Parathyroid adenoma (tissue), 2 donors: ENCODE measurements around the gene CRNN.

Source experiments
- H2AFZ ChIP-seq: fragments of 300-600 bp; sonication (generic); one replicate; pipeline ENCODE4 v1.7.0; 2017; ENCODE audit warnings: antibody characterized with exemption, mild to moderate bottlenecking
- H3K27ac ChIP-seq: fragments of 300-600 bp; sonication (generic); one replicate; pipeline ENCODE4 v1.7.0; 2017
- H3K27me3 ChIP-seq: fragments of 300-600 bp; sonication (generic); one replicate; pipeline ENCODE4 v1.7.0; 2017; ENCODE audit warnings: low read length; ENCODE audit not compliant: control insufficient read depth, insufficient read depth
- H3K36me3 ChIP-seq: fragments of 300-600 bp; sonication (generic); one replicate; pipeline ENCODE4 v1.7.0; 2017; ENCODE audit warnings: low read length; ENCODE audit not compliant: control insufficient read depth, insufficient read depth
- H3K4me1 ChIP-seq: fragments of 300-600 bp; sonication (generic); one replicate; pipeline ENCODE4 v1.7.0; 2017; ENCODE audit warnings: control low read depth
- H3K4me2 ChIP-seq: fragments of 300-600 bp; sonication (generic); one replicate; pipeline ENCODE4 v1.7.0; 2017; ENCODE audit warnings: low read length
- H3K4me3 ChIP-seq: fragments of 300-600 bp; sonication (generic); one replicate; pipeline ENCODE4 v1.7.0; 2017; ENCODE audit warnings: low read depth, low read length
- H3K79me2 ChIP-seq: fragments of 300-600 bp; sonication (generic); one replicate; pipeline ENCODE4 v1.7.0; 2017; ENCODE audit warnings: control low read depth
- H3K9ac ChIP-seq: fragments of 300-600 bp; sonication (generic); one replicate; pipeline ENCODE4 v1.7.0; 2017; ENCODE audit warnings: mild to moderate bottlenecking
- H3K9me3 ChIP-seq: fragments of 300-600 bp; sonication (generic); one replicate; pipeline ENCODE4 v1.7.0; 2017; ENCODE audit warnings: low read length; ENCODE audit not compliant: control insufficient read depth
- TF ChIP-seq, protein P1 (sequence below): fragments of 300-600 bp; sonication (generic); IDR thresholded peaks from one replicate; pipeline ENCODE4 v1.7.0; 2017; ENCODE audit warnings: antibody characterized with exemption, mild to moderate bottlenecking
- donor health status: primary hyperparathyroidism.

CRNN gene

DNA sequence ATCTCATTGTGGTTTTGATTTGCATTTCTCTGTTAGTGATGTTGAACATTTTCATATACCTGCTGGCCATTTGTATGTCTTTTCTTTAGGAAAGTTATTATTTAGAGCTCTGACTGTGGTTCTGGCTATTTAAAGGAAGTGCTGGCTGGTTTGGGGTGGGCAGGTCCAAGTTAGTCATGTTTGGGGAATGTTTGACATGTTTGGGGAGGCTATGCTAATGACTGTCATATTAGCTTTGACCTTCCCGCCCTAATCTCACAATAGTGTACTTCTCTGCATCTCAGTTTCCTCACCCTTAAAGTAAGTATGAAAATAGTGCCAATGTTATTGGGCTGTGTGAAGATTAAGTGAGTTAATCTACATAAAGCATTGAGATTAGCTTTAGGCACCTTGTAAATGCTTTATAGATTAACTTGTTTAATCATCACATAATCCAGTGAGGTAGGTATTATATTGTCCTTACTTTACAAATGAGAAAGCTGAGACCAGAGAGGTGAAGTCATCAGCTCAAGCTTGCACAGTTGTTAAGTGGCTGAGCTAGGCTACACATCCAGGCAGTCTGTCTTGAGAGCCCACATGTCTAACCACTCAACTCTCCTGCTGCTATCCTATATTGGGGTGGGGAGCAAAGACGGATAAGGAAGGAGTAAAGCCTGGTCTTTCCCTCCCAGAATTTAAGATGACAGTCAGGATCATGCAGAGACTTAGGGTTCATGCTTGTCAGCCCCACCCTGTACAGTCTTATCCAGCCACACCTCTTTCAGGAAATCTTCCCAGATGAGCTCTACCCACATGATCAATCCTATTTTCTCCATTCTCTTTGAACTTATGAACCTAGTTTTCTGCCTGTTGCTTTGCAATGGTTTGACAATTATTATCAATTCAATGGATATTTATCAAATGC is 22.8 kb upstream of the CRNN start:
- H2AFZ ChIP-seq: no peak overlapping the region
- H3K36me3 ChIP-seq: no peaks in the 10 kb centered on the region
- H3K27ac ChIP-seq: no peak overlapping the region
- H3K4me2 ChIP-seq: no peak overlapping the region
- no peaks in the 10 kb centered on the region for H3K4me1 ChIP-seq
- H3K9ac ChIP-seq: no peak overlapping the region
- H3K27me3 ChIP-seq: no peaks in the 10 kb centered on the region
- TF ChIP-seq, protein P1, sequence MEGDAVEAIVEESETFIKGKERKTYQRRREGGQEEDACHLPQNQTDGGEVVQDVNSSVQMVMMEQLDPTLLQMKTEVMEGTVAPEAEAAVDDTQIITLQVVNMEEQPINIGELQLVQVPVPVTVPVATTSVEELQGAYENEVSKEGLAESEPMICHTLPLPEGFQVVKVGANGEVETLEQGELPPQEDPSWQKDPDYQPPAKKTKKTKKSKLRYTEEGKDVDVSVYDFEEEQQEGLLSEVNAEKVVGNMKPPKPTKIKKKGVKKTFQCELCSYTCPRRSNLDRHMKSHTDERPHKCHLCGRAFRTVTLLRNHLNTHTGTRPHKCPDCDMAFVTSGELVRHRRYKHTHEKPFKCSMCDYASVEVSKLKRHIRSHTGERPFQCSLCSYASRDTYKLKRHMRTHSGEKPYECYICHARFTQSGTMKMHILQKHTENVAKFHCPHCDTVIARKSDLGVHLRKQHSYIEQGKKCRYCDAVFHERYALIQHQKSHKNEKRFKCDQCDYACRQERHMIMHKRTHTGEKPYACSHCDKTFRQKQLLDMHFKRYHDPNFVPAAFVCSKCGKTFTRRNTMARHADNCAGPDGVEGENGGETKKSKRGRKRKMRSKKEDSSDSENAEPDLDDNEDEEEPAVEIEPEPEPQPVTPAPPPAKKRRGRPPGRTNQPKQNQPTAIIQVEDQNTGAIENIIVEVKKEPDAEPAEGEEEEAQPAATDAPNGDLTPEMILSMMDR: no peak
- no peak overlapping the region for H3K4me3 ChIP-seq
- no peaks in the 10 kb centered on the region for H3K79me2 ChIP-seq
- H3K9me3 ChIP-seq: no peaks in the 10 kb centered on the region

DNA sequence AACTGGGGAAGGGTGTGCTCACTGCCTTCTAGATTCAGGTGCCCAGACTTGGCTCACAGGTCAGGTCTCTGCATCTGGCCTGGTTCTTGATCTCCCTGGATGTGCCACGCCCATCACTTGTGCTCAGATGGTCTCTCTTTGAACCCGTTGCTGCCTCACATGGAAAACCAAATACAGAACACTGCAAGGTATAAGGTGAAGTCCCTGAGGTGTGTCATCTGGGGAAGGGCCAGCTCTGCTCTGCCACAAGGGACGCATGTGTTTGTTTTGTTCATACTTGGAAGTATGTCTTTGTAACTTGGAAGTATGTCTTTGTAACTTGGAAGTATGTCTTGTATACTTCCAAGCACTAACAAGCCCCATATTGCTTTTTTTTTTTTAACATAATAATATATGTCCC is 13.4 kb upstream of the CRNN start:
- no peaks in the 10 kb centered on the region for H3K4me1 ChIP-seq
- no peaks in the 10 kb centered on the region for H3K27me3 ChIP-seq
- H3K9ac ChIP-seq: no peak overlapping the region
- TF ChIP-seq, protein P1: no peak
- no peaks in the 10 kb centered on the region for H3K9me3 ChIP-seq
- H3K36me3 ChIP-seq: no peaks in the 10 kb centered on the region
- H3K4me2 ChIP-seq: no peak overlapping the region
- no peak overlapping the region for H3K27ac ChIP-seq
- no peaks in the 10 kb centered on the region for H3K79me2 ChIP-seq
- H2AFZ ChIP-seq: no peak overlapping the region
- H3K4me3 ChIP-seq: no peak overlapping the region

DNA sequence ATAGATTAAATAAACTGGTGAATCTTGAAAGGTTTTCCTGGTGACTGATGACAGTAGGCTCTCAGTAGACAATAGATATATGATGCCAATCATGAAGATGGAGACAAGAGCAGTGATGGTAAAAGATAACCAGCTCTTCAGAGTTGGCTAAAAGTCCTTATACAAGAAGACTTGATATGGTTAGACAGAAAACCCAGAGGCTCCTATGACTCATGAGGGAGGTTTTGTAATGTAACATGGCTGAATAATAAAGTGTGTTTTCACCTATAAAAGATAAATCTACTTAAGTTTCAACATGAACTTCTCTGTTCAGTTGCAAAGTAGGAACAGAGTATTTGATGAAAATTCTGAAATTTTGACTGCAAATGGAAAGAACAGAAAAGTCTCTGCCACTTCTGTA is 12.7 kb upstream of the CRNN start:
- Histone ChIP-seq H3K9me3 (no peaks in the 10 kb centered on the region), H3K79me2 (no peaks in the 10 kb centered on the region), H3K9ac (no peak overlapping the region), H3K4me1 (no peaks in the 10 kb centered on the region), H3K36me3 (no peaks in the 10 kb centered on the region), H2AFZ (no peak overlapping the region), H3K27ac (no peak overlapping the region), H3K27me3 (no peaks in the 10 kb centered on the region), H3K4me2 (no peak overlapping the region), H3K4me3 (no peak overlapping the region)
- TF ChIP-seq, protein P1: no peak

DNA sequence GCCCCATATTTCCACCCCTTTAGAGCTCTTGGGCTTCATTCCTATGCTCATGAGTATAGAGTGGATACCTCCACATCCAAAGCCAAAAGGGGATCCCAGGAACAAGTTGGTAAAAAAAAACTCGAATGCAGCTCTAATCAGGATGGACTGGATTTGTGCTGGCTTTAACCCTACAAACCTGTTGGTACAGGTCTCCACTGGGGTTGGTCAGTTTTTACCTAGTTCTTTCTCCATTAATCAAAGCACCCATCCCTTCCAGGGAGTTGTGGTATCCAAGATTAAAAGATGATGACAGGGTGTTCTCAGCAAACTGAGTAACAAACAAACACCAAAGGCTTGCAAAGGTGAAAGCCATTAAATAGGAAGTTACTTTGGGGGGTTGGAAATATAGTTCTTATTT is 5.9 kb upstream of the CRNN start:
- Histone ChIP-seq H3K4me1 (no peaks in the 10 kb centered on the region), H3K4me3 (no peak overlapping the region), H3K27ac (no peak overlapping the region), H3K27me3 (no peaks in the 10 kb centered on the region), H3K9ac (no peak overlapping the region), H3K36me3 (no peaks in the 10 kb centered on the region), H3K79me2 (no peaks in the 10 kb centered on the region), H3K4me2 (no peak overlapping the region), H3K9me3 (no peaks in the 10 kb centered on the region), H2AFZ (no peak overlapping the region)
- TF ChIP-seq, protein P1: no peak
